Activated CD4-positive, alpha-beta memory T cell treated with anti-CD3 and anti-CD28 coated beads for 36 hours (primary cell): ENCODE results near the gene CDK6. TPM values are rescaled to one million over a fixed set of nuclear protein-coding genes. Genes with fewer than 3 reads are reported as not detected.

Experiments
- CTCF ChIA-PET: fragments of 350-600 bp; sonication (Branson Sonifier 250); formaldehyde crosslinking; loops from one replicate; lab custom pipeline; 2021; ENCODE audit warnings: antibody characterized with exemption, inconsistent platforms; lab: Charles Lee
- POLR2A ChIA-PET: fragments of 350-600 bp; sonication (Branson Sonifier 250); formaldehyde crosslinking; loops from one replicate; lab custom pipeline; 2021; ENCODE audit warnings: antibody characterized with exemption; lab: Charles Lee
- DNase-seq: peaks from one replicate; pipeline ENCODE4 v3.0.0-alpha.2; 2020
- H3K27ac Mint-ChIP-seq: one replicate; pipeline ENCODE4 v1.8.0; 2021; ENCODE audit warnings: mixed read lengths
- H3K27me3 Mint-ChIP-seq: one replicate; pipeline ENCODE4 v1.8.0; 2021; ENCODE audit warnings: mixed read lengths
- H3K36me3 Mint-ChIP-seq: one replicate; pipeline ENCODE4 v1.8.0; 2021; ENCODE audit warnings: mixed read lengths
- H3K4me1 Mint-ChIP-seq: one replicate; pipeline ENCODE4 v1.8.0; 2021; ENCODE audit warnings: low read depth, mixed read lengths
- H3K4me3 Mint-ChIP-seq: one replicate; pipeline ENCODE4 v1.8.0; 2021; ENCODE audit warnings: mild to moderate bottlenecking, mixed read lengths
- H3K9me3 Mint-ChIP-seq: one replicate; pipeline ENCODE4 v1.8.0; 2021; ENCODE audit warnings: mixed read lengths
- intact Hi-C: fragments of 100-400 bp; cut with micrococcal nuclease; formaldehyde crosslinking; loops from one replicate; pipeline ENCODE4 v1.15.1; 2023
- total RNA-seq, 2 experiments: library from RNA; stranded (reverse); gene quantifications; one replicate each; pipeline ENCODE4 v1.2.3, GENCODE V29; 2021

The CDK6 gene
- total RNA-seq, 2 experiments from 2014 or later = 131 to 132 TPM

GRCh38 chr7:92647011-92647625 lies 189.3 kb downstream of the CDK6 start:
- CTCF ChIA-PET = interaction anchor here (1.9 kb wide), 2 partner anchors 14 to 15 kb away, joined by 5 to 9 read pairs; no protein-coding TSS in a partner anchor
- intact Hi-C loops = no loop called here
- Mint-ChIP-seq H3K4me1 (peaks cover 93% of the 10 kb centered on the region), H3K9me3 (no peaks in the 10 kb centered on the region), H3K27me3 (no peaks in the 10 kb centered on the region), H3K36me3 (peaks cover 14% of the 10 kb centered on the region), H3K4me3 (no peak overlapping the region), H3K27ac (peak overlapping the region; percentile 96)
- no peak for DNase-seq
- POLR2A ChIA-PET = interaction anchor here (1.2 to 7.8 kb wide), 3 partner anchors 12 to 84 kb away, joined by 4 to 85 read pairs (median 19); no protein-coding TSS in a partner anchor

GRCh38 chr7:92645114-92646061 lies 191.0 kb downstream of the CDK6 start:
- H3K4me3 Mint-ChIP-seq = no peak overlapping the region
- H3K9me3 Mint-ChIP-seq = no peaks in the 10 kb centered on the region
- POLR2A ChIA-PET = interaction anchor here (0.7 to 7.8 kb wide), 7 partner anchors 10 to 188 kb away, joined by 3 to 85 read pairs (median 6); no protein-coding TSS in a partner anchor
- peaks cover 93% of the 10 kb centered on the region for H3K4me1 Mint-ChIP-seq
- peaks cover 16% of the 10 kb centered on the region for H3K36me3 Mint-ChIP-seq
- CTCF ChIA-PET = interaction anchor here (0.7 to 1.9 kb wide), 6 partner anchors 10 to 172 kb away, joined by 3 to 9 read pairs (median 5); no protein-coding TSS in a partner anchor
- no peaks in the 10 kb centered on the region for H3K27me3 Mint-ChIP-seq
- intact Hi-C loops = loop anchor here (1.0 kb wide), 1 partner anchor 19 kb away; no protein-coding TSS in a partner anchor
- peak overlapping the region; percentile 96 for H3K27ac Mint-ChIP-seq
- DNase-seq = peak; percentile 68

GRCh38 chr7:92644406-92645113 lies 191.8 kb downstream of the CDK6 start:
- ChIA-PET CTCF (interaction anchor here (0.7 to 1.4 kb wide), 4 partner anchors 9 to 173 kb away, joined by 3 to 7 read pairs (median 4); no protein-coding TSS in a partner anchor), POLR2A (interaction anchor here (0.5 to 7.8 kb wide), 6 partner anchors 9 to 188 kb away, joined by 3 to 85 read pairs (median 6); no protein-coding TSS in a partner anchor)
- Mint-ChIP-seq H3K9me3 (no peaks in the 10 kb centered on the region), H3K4me1 (peaks cover 93% of the 10 kb centered on the region), H3K4me3 (no peak overlapping the region), H3K27ac (peak overlapping the region; percentile 96), H3K27me3 (no peaks in the 10 kb centered on the region), H3K36me3 (peaks cover 16% of the 10 kb centered on the region)
- DNase-seq = no peak
- intact Hi-C loops = no loop called here

GRCh38 chr7:92643821-92644220 lies 192.6 kb downstream of the CDK6 start:
- ChIA-PET POLR2A (interaction anchor here (7.8 kb wide), 1 partner anchor 12 kb away, joined by 85 read pairs; no protein-coding TSS in a partner anchor), CTCF (interaction anchor here (2.2 kb wide), 1 partner anchor 12 kb away, joined by 11 read pairs; no protein-coding TSS in a partner anchor)
- no peak for DNase-seq
- Mint-ChIP-seq H3K9me3 (no peaks in the 10 kb centered on the region), H3K4me3 (no peak overlapping the region), H3K36me3 (peaks cover 16% of the 10 kb centered on the region), H3K27me3 (no peaks in the 10 kb centered on the region), H3K4me1 (peaks cover 93% of the 10 kb centered on the region), H3K27ac (peak overlapping the region; percentile 96)
- intact Hi-C loops = loop anchor here (2.0 kb wide), 2 partner anchors 41 to 87 kb away; no protein-coding TSS in a partner anchor

- DNase-seq = peak; percentile 84
- ChIA-PET POLR2A (interaction anchor here (0.7 to 7.8 kb wide), 8 partner anchors 10 to 262 kb away, joined by 3 to 85 read pairs (median 4); partner anchors contain the start of gene CDK6), CTCF (interaction anchor here (1.1 to 2.2 kb wide), 4 partner anchors 8 to 191 kb away, joined by 3 to 11 read pairs (median 10); no protein-coding TSS in a partner anchor)
- Mint-ChIP-seq H3K27ac (peak overlapping the region; percentile 96), H3K36me3 (peaks cover 12% of the 10 kb centered on the region), H3K4me1 (peaks cover 86% of the 10 kb centered on the region), H3K4me3 (peak overlapping the region; percentile 9), H3K9me3 (no peaks in the 10 kb centered on the region), H3K27me3 (no peaks in the 10 kb centered on the region)
- intact Hi-C loops = loop anchor here (1.0 to 2.0 kb wide), 5 partner anchors 11 to 89 kb away; no protein-coding TSS in a partner anchor
These were observed 194.4 kb downstream of the CDK6 start for GRCh38 chr7:92641921-92642511.

GRCh38 chr7:92639966-92640365 lies 196.4 kb downstream of the CDK6 start:
- peak overlapping the region; percentile 84 for H3K27ac Mint-ChIP-seq
- POLR2A ChIA-PET = interaction anchor here (1.4 kb wide), 1 partner anchor 8 kb away, joined by 4 read pairs; no protein-coding TSS in a partner anchor
- H3K4me1 Mint-ChIP-seq = peaks cover 83% of the 10 kb centered on the region
- H3K27me3 Mint-ChIP-seq = no peaks in the 10 kb centered on the region
- no peaks in the 10 kb centered on the region for H3K9me3 Mint-ChIP-seq
- peaks cover 12% of the 10 kb centered on the region for H3K36me3 Mint-ChIP-seq
- no peak for DNase-seq
- intact Hi-C loops = no loop called here
- H3K4me3 Mint-ChIP-seq = no peak overlapping the region
- CTCF ChIA-PET = no interaction called here

GRCh38 chr7:92639213-92639896 lies 197.0 kb downstream of the CDK6 start:
- intact Hi-C loops = no loop called here
- CTCF ChIA-PET = no interaction called here
- POLR2A ChIA-PET = interaction anchor here (1.4 kb wide), 1 partner anchor 8 kb away, joined by 4 read pairs; no protein-coding TSS in a partner anchor
- H3K36me3 Mint-ChIP-seq = peaks cover 8% of the 10 kb centered on the region
- peak; percentile 49 for DNase-seq
- H3K9me3 Mint-ChIP-seq = no peaks in the 10 kb centered on the region
- no peak overlapping the region for H3K4me3 Mint-ChIP-seq
- no peaks in the 10 kb centered on the region for H3K27me3 Mint-ChIP-seq
- H3K4me1 Mint-ChIP-seq = peaks cover 81% of the 10 kb centered on the region
- peak overlapping the region; percentile 84 for H3K27ac Mint-ChIP-seq

- peaks cover 80% of the 10 kb centered on the region for H3K4me1 Mint-ChIP-seq
- ChIA-PET POLR2A (interaction anchor here (2.0 kb wide), 2 partner anchors 10 to 11 kb away, joined by 7 to 19 read pairs; no protein-coding TSS in a partner anchor), CTCF (interaction anchor here (1.2 to 1.8 kb wide), 3 partner anchors 9 to 197 kb away, joined by 3 to 8 read pairs (median 7); no protein-coding TSS in a partner anchor)
- H3K9me3 Mint-ChIP-seq = no peaks in the 10 kb centered on the region
- peaks cover 4% of the 10 kb centered on the region for H3K36me3 Mint-ChIP-seq
- intact Hi-C loops = no loop called here
- H3K27me3 Mint-ChIP-seq = no peaks in the 10 kb centered on the region
- no peak overlapping the region for H3K4me3 Mint-ChIP-seq
- no peak for DNase-seq
- H3K27ac Mint-ChIP-seq = peak overlapping the region; percentile 65
These were observed 200.3 kb downstream of the CDK6 start for GRCh38 chr7:92636018-92636560.

GRCh38 chr7:92635538-92635937 lies 200.8 kb downstream of the CDK6 start:
- Mint-ChIP-seq H3K4me1 (peaks cover 83% of the 10 kb centered on the region), H3K27me3 (no peaks in the 10 kb centered on the region), H3K36me3 (peaks cover 5% of the 10 kb centered on the region), H3K4me3 (no peak overlapping the region), H3K9me3 (no peaks in the 10 kb centered on the region), H3K27ac (peak overlapping the region; percentile 89)
- no peak for DNase-seq
- ChIA-PET POLR2A (interaction anchor here (1.2 to 2.0 kb wide), 4 partner anchors 10 to 197 kb away, joined by 3 to 19 read pairs (median 6); no protein-coding TSS in a partner anchor), CTCF (interaction anchor here (0.7 to 2.2 kb wide), 5 partner anchors 10 to 197 kb away, joined by 3 to 9 read pairs (median 7); no protein-coding TSS in a partner anchor)
- intact Hi-C loops = no loop called here
